GM12875 (cell line): ENCODE data around the gene MINDY2.
"Not testable (repeated sequence)": the region's sequence is repeated elsewhere in the genome, so short reads cannot be mapped to it uniquely, and the experiment has no call there.

Experiments used
- H3K4me3 ChIP-seq: one replicate; pipeline ENCODE4 v1.5.1; 2011; ENCODE audit warnings: low read depth, low read length, control low read depth
- CTCF ChIP-seq: IDR thresholded peaks from 2 replicates; pipeline ENCODE4 v1.5.1; 2011; ENCODE audit warnings: low read depth, mild to moderate bottlenecking, control low read depth, inconsistent platforms, low read length, moderate library complexity, borderline replicate concordance; ENCODE audit not compliant: insufficient read depth

Gene MINDY2

DNA sequence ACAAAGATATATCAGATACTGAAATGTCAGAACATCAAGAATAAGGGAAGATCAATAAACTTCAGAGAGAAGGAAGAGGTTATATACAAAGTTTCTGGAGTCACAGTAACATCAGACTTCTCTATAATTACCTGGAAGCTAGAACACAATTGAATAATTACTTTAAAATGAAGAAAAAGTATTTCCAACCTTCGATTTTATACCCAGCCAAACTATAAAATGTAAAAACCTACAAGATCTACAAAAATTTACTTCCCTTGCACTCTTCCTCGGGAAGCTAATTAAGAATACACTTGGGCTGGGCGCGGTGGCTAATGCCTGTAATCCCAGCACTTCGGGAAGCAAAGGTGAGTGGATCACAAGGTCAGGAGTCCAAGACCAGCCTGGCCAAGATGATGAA, 6.6 kb upstream of the MINDY2 start:
- no peak for TF ChIP-seq CTCF
- no peak overlapping the region for H3K4me3 ChIP-seq

DNA sequence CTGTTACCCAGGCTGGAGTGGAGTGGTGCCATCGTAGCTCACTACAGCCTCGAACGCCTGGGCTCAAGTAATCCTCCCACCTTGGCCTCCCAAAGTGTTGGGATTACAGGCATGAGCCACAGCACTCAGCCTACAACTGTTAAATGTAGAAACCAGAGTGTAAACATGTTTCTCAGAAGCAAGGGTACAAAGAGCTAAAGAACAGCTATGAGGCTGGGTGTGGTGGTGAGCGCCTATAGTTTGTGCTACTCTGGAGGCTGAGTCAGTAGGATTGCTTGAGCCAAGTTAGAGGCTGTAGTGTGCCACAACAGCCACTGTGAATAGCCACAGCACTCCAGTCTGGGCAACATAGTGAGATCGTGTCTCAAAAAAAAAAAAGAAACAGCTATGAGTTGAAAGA, 4.8 kb upstream of the MINDY2 start:
- no peak for TF ChIP-seq CTCF
- H3K4me3 ChIP-seq = no peak overlapping the region

- H3K4me3 ChIP-seq = not testable (repeated sequence)
Measured at GRCh38 chr15:58768601-58769004, 2.5 kb upstream of the MINDY2 start.

DNA sequence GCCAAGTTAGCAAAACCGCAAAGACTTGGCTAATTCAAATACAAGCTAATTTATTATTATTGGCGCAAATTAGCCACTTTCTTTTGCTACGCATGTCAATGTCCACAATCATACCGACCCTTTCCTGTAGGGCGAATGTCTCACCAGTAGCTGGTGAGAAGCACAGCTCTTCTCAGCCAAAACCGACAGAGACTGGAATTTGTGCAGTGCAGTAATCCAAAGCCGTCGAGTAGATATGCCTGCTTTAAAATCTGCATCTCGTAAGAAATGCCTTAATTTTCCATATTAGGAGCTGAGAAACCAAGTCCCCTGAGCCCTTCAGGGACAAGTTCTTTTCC, 614 bp upstream of the MINDY2 start:
- peak; percentile 27; the same call in 1 of the 2 replicates for TF ChIP-seq CTCF
- peak overlapping the region; percentile 99 for H3K4me3 ChIP-seq

DNA sequence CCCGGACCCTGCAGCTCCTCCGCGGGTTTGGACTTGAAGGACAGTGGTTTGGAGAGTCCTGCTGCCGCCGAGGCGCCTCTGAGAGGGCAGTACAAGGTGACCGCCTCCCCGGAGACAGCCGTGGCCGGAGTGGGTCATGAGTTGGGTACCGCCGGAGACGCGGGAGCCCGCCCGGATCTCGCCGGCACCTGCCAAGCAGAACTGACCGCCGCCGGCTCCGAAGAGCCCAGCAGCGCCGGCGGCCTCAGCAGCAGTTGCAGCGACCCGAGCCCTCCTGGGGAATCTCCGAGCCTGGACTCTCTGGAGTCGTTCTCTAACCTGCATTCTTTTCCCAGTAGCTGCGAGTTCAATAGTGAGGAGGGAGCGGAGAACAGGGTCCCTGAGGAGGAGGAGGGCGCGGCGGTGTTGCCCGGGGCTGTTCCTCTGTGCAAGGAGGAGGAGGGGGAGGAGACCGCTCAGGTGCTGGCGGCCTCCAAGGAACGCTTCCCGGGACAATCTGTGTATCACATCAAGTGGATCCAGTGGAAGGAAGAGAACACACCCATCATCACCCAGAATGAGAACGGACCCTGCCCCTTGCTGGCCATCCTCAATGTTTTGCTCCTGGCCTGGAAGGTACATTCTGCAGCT, 634 bp downstream of the MINDY2 start:
- no peak for TF ChIP-seq CTCF
- H3K4me3 ChIP-seq = peak overlapping the region; percentile 99

DNA sequence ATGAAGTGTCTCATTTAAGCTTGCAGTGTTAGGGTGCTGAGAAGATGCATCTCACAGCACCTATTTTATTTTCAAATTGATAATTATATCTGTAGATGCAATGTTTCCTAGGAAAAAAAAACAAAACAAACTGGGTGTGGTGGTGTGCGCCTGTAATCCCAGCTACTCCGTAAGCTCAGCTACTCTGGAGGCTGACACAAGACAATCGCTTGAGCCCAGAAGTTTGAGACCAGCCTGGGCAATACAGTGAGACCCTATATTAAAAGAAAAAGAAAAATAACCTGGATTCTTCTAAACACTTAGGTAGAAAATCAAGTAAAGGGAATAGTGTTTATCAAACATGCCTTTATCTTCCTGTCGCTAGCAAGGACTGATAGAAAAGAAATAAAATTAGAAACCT, 1.9 kb downstream of the MINDY2 start:
- no peak overlapping the region for H3K4me3 ChIP-seq
- no peak for TF ChIP-seq CTCF

- H3K4me3 ChIP-seq = no peak overlapping the region
- TF ChIP-seq CTCF = no peak
Measured at GRCh38 chr15:58775402-58775801, 4.3 kb downstream of the MINDY2 start.

DNA sequence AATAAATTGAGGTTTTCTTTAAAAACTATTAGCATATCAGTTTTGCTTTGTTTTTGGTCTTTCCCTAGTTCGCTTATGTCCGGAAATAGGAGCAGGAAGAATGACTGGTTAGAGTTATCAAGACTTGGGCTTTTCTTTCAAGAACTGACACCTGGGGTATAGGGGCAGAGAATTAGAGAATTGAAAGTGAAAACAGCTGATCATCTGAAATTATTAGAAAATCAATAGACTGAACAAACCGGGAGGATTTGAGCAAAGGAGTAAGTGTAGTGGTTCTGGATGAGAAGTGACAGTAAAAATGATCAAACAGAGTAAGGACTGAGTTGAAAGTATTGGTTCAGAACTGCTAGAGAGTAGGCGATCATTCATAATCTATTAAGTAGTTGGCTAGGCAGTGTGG, 6.0 kb downstream of the MINDY2 start:
- H3K4me3 ChIP-seq = no peak overlapping the region
- TF ChIP-seq CTCF = no peak
